HG03039 (cell line): ENCODE results near the gene OR1E2.
"Not testable (repeated sequence)": the region's sequence is repeated elsewhere in the genome, so short reads cannot be mapped to it uniquely, and the experiment has no call there.

Experiments used
- ATAC-seq: cut with Tn5 transposase; IDR thresholded peaks from one replicate; pipeline ENCODE4 v1.9.1; 2021; ENCODE audit warnings: mild to moderate bottlenecking, moderate library complexity; ENCODE audit not compliant: unreplicated experiment

OR1E2 gene

DNA sequence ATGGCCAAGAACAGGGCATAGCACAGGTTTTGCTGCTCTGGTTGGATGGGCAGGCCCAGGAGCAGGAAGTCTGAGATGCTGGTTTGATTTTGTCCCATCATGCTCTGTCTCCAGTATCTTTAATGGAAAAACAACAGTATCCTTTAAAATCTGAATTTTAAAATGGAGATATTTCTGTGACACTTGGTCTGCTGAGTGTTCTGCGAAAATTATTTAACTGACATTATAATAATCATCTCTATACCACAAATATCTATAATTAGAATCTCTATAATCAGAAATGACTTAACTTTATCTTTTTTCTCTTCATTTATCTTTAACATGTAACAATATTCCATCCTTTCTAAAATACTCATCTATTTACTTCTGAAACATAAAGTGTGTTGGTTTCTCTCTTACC is 35.3 kb downstream of the OR1E2 start, which contains the start of gene OR1E1:
TSS of gene OR1E1 (minus strand) at position 101 of the 400 bp plus-strand sequence. CDS start at position 101, 0 bp downstream.
- ATAC-seq: no peak

DNA sequence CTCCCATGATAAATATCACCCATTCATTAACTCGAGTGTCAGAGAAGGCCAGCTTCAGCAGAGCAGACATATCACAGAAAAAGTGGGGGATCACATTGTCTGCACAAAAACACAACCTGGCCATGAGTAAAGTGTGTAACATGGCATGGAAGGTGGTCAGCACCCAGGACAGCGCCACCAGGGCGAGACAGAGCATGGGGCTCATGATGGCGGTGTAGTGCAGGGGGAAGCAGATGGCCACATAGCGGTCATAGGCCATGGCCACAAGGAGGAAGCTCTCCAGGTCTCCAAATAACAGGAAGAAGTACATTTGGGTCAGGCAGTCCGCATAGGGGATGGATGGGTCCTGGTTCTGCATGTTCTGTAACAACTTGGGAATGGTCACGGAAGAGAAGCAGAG is 35.8 kb downstream of the OR1E2 start:
- ATAC-seq: not testable (repeated sequence)

DNA sequence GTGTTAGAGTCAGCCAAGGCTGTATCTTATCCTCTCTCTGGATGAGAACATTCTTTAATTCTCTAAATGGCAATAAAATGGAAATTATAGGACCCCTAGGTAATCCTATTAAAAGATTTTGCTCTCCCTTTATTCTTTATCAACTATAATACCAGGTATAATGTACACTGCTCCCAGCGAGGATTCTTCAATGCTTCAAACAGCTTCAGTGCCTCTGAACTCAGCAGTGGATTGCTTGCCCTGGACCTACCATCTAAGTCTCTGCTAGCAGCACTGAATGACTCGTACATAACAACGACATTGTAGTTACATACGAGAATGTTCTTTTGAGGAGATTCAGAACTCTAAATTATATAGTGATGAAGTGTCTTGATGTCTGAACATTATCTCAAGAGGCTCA is 43.9 kb downstream of the OR1E2 start:
- ATAC-seq: no peak

DNA sequence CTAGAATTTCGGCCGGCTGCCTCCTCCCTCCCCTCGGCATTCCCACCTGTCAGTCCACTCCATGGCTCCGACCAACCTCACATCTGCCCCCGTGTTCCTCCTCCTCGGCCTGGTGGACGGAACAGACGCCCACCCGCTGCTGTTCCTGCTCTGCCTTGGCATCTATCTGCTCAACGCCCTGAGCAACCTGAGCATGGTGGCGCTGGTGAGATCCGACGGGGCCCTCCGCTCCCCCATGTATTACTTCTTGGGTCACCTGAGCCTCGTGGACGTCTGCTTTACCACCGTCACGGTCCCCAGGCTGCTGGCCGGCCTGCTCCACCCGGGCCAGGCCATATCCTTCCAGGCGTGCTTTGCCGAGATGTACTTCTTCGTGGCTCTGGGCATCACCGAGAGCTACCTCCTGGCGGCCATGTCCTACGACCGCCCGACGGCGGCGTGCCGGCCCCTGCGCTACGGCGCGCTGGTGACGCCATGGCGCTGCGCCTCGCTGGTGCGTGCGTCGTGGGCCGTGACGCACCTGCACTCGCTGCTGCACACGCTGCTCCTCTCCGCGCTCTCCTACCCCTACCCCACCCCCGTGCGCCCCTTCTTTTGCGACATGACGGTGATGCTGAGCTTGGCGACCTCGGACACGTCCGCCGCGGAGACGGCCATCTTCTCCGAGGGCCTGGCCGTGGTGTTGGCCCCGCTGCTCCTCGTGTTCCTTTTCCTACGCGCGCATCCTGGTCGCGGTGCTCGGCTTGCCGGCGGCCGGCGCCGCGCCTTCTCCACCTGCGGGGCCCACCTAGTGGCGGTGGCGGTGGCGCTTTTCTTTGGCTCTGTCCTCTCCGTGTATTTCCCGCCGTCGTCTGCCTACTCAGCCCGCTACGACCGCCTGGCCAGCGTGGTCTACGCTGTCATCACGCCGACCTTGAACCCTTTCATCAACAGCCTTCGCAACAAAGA is 47.5 kb downstream of the OR1E2 start, which contains the start of gene OR3A2:
TSS of gene OR3A2 (minus strand) at position 440 of the 948 bp plus-strand sequence.
- ATAC-seq: no peak
